ENCODE measurements around the gene PNKP. TPM values are rescaled to one million over a fixed set of nuclear protein-coding genes. Genes with fewer than 3 reads are reported as not detected.

Gene PNKP
- total RNA-seq, 1 experiment from 2014 or later = 146 TPM

DNA sequence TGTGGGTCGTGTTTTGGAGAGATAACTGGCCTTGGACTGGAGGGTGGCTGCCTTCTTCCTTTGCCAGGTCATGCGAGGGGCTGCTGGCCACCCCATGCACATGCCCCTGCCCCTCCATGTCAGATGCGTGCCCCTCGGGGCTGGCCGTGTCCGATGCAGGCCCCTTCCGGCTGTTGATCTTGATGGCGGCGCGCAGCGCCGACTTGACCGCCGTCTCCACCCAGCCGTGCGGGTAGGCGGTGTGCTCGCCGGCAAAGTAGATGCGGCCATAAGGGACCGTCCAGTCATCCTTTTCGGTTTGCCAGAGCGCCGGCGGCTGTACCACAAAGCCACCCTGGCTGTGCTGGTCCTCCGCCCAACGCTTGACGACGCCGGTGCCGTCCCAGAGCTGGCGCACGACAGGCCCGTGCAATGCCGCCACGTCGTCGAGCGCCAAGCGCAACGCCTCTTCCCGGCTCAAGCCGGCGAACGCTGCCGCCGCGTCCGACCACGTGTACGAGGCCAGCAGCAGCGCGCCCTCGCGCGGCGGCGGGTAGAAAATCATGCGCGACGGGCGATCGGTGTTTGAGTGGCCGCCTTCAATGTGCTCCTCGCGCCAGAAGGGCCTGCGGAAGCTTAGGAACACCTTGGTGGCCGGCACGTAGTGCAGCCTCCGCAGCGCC is 22.4 kb upstream of the PNKP start (continued):
- TF ChIP-seq, protein P1, sequence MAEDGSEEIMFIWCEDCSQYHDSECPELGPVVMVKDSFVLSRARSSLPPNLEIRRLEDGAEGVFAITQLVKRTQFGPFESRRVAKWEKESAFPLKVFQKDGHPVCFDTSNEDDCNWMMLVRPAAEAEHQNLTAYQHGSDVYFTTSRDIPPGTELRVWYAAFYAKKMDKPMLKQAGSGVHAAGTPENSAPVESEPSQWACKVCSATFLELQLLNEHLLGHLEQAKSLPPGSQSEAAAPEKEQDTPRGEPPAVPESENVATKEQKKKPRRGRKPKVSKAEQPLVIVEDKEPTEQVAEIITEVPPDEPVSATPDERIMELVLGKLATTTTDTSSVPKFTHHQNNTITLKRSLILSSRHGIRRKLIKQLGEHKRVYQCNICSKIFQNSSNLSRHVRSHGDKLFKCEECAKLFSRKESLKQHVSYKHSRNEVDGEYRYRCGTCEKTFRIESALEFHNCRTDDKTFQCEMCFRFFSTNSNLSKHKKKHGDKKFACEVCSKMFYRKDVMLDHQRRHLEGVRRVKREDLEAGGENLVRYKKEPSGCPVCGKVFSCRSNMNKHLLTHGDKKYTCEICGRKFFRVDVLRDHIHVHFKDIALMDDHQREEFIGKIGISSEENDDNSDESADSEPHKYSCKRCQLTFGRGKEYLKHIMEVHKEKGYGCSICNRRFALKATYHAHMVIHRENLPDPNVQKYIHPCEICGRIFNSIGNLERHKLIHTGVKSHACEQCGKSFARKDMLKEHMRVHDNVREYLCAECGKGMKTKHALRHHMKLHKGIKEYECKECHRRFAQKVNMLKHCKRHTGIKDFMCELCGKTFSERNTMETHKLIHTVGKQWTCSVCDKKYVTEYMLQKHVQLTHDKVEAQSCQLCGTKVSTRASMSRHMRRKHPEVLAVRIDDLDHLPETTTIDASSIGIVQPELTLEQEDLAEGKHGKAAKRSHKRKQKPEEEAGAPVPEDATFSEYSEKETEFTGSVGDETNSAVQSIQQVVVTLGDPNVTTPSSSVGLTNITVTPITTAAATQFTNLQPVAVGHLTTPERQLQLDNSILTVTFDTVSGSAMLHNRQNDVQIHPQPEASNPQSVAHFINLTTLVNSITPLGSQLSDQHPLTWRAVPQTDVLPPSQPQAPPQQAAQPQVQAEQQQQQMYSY (CRISPR knock-in tag; IDR thresholded peaks at IDR 0.05) = peak; percentile 82
- TF ChIP-seq FOXP1 (CRISPR knock-in tag; IDR thresholded peaks at IDR 0.05; ENCODE audit: borderline replicate concordance) (peak; percentile 100), KAT7 (CRISPR knock-in tag; IDR thresholded peaks at IDR 0.05; ENCODE audit: borderline replicate concordance) (peak; percentile 100), PRRX2 (CRISPR knock-in tag; IDR thresholded peaks at IDR 0.05) (no peak; the same call in 1 of the 2 replicates), ZNF138 (CRISPR knock-in tag; conservative IDR thresholded peaks at IDR 0.05) (peak; percentile 100), RORB (CRISPR knock-in tag; IDR thresholded peaks at IDR 0.05) (no peak), NR2C2 (CRISPR knock-in tag; IDR thresholded peaks at IDR 0.05) (peak; percentile 93), ZNF121 (CRISPR knock-in tag; IDR thresholded peaks at IDR 0.05) (peak; percentile 82; the same call in 1 of the 2 replicates), CBFB (CRISPR knock-in tag; IDR thresholded peaks at IDR 0.05; ENCODE audit: low read depth) (peak; percentile 96; the same call in 1 of the 2 replicates), CREM (CRISPR knock-in tag; IDR thresholded peaks at IDR 0.05) (peak; percentile 96)
- TF ChIP-seq, protein P2, sequence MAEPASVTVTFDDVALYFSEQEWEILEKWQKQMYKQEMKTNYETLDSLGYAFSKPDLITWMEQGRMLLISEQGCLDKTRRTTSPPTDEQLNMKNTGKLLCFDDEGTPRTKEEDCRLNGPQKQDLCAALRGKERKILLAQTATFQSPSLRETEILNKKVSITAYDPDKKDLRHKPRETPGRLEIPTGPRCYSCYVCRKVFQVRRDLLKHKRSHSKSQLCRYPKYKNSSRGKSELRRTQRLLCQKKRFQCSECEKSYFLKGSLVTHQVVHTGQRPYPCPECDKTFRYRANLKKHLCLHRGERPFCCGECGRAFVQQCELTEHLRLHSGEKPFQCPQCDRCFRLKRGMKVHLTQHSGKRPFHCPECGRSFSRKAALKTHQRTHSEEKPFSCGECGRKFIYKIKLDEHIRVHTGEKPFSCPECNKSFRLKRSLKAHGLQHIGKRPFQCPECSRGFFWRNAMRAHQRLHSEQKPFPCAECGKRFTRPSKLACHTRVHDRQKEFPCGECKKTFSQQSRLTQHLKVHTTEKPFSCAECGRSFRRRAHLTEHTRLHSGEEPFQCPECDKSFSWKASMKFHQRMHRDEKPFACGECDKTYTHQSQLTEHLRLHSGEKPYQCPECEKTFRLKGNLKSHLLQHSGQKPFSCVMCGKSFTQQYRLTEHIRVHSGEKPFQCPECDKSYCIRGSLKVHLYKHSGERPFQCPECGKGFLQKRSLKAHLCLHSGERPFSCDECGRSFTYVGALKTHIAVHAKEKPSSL (CRISPR knock-in tag; conservative IDR thresholded peaks at IDR 0.05) = no peak
- TF ChIP-seq, protein P3, sequence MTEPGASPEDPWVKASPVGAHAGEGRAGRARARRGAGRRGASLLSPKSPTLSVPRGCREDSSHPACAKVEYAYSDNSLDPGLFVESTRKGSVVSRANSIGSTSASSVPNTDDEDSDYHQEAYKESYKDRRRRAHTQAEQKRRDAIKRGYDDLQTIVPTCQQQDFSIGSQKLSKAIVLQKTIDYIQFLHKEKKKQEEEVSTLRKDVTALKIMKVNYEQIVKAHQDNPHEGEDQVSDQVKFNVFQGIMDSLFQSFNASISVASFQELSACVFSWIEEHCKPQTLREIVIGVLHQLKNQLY (CRISPR knock-in tag; IDR thresholded peaks at IDR 0.05) = peak; percentile 97
- TF ChIP-seq, protein P4, sequence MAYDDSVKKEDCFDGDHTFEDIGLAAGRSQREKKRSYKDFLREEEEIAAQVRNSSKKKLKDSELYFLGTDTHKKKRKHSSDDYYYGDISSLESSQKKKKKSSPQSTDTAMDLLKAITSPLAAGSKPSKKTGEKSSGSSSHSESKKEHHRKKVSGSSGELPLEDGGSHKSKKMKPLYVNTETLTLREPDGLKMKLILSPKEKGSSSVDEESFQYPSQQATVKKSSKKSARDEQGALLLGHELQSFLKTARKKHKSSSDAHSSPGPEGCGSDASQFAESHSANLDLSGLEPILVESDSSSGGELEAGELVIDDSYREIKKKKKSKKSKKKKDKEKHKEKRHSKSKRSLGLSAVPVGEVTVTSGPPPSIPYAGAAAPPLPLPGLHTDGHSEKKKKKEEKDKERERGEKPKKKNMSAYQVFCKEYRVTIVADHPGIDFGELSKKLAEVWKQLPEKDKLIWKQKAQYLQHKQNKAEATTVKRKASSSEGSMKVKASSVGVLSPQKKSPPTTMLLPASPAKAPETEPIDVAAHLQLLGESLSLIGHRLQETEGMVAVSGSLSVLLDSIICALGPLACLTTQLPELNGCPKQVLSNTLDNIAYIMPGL (CRISPR knock-in tag; IDR thresholded peaks at IDR 0.05) = peak; percentile 100
- TF ChIP-seq, protein P5, sequence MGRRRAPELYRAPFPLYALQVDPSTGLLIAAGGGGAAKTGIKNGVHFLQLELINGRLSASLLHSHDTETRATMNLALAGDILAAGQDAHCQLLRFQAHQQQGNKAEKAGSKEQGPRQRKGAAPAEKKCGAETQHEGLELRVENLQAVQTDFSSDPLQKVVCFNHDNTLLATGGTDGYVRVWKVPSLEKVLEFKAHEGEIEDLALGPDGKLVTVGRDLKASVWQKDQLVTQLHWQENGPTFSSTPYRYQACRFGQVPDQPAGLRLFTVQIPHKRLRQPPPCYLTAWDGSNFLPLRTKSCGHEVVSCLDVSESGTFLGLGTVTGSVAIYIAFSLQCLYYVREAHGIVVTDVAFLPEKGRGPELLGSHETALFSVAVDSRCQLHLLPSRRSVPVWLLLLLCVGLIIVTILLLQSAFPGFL (CRISPR knock-in tag; IDR thresholded peaks at IDR 0.05; ENCODE audit: borderline replicate concordance) = peak; percentile 97; the same call in 1 of the 2 replicates
- TF ChIP-seq, protein P6, sequence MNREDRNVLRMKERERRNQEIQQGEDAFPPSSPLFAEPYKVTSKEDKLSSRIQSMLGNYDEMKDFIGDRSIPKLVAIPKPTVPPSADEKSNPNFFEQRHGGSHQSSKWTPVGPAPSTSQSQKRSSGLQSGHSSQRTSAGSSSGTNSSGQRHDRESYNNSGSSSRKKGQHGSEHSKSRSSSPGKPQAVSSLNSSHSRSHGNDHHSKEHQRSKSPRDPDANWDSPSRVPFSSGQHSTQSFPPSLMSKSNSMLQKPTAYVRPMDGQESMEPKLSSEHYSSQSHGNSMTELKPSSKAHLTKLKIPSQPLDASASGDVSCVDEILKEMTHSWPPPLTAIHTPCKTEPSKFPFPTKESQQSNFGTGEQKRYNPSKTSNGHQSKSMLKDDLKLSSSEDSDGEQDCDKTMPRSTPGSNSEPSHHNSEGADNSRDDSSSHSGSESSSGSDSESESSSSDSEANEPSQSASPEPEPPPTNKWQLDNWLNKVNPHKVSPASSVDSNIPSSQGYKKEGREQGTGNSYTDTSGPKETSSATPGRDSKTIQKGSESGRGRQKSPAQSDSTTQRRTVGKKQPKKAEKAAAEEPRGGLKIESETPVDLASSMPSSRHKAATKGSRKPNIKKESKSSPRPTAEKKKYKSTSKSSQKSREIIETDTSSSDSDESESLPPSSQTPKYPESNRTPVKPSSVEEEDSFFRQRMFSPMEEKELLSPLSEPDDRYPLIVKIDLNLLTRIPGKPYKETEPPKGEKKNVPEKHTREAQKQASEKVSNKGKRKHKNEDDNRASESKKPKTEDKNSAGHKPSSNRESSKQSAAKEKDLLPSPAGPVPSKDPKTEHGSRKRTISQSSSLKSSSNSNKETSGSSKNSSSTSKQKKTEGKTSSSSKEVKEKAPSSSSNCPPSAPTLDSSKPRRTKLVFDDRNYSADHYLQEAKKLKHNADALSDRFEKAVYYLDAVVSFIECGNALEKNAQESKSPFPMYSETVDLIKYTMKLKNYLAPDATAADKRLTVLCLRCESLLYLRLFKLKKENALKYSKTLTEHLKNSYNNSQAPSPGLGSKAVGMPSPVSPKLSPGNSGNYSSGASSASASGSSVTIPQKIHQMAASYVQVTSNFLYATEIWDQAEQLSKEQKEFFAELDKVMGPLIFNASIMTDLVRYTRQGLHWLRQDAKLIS (CRISPR knock-in tag; IDR thresholded peaks at IDR 0.05; ENCODE audit: borderline replicate concordance) = peak; percentile 100
